GM12878 (cell line): Measurements from ENCODE around the gene MFSD1. TPM values are rescaled to one million over a fixed set of nuclear protein-coding genes. Genes with fewer than 3 reads are reported as not detected.

Experiments
- ATAC-seq: fragments of 200-7000 bp; cut with Tn5 transposase; 3 replicates; pipeline ENCODE4 v1.9.1; 2020; ENCODE audit warnings: mild to moderate bottlenecking, moderate library complexity
- BruUV-seq: library from RNA; stranded (reverse); fragments of 400-500 nt; replicated peaks from 2 replicates; lab custom pipeline; 2021; lab: Mats Ljungman, UMichigan
- CTCF ChIA-PET: fragments of 300-600 bp; sonication (Branson Sonifier 250); formaldehyde crosslinking; extraction: SDS; loops from one replicate; lab custom pipeline; 2021; ENCODE audit warnings: inconsistent platforms; lab: Yijun Ruan, JAX
- POLR2A ChIA-PET: fragments of 350-600 bp; formaldehyde crosslinking; extraction: SDS; loops from one replicate; lab custom pipeline; 2021; ENCODE audit warnings: inconsistent platforms; lab: Charles Lee
- RAD21 ChIA-PET: fragments of 300-600 bp; sonication (Branson Sonifier 250); formaldehyde crosslinking; loops from one replicate; lab custom pipeline; 2023; ENCODE audit warnings: antibody characterized with exemption; ENCODE audit not compliant: unreplicated experiment; lab: Charles Lee
- SMC1A ChIA-PET: fragments of 300-600 bp; sonication (Branson Sonifier 250); formaldehyde crosslinking; loops from one replicate; lab custom pipeline; 2023; ENCODE audit not compliant: unreplicated experiment, uncharacterized antibody; lab: Charles Lee
- DNase-seq: peaks from one replicate; pipeline ENCODE4 v3.0.0-alpha.2; 2011; ENCODE audit warnings: low read depth, low spot score
- FAIRE-seq: peaks from 3 replicates; lab custom pipeline; 2011; peaks lifted over from hg19 to GRCh38; lab: Jason Lieb, UNC
- H2AFZ ChIP-seq: 2 replicates; pipeline ENCODE4 v1.6.0; 2011; ENCODE audit warnings: low read depth, low read length, control low read depth; ENCODE audit not compliant: control insufficient read depth
- H3K27ac ChIP-seq: 2 replicates; pipeline ENCODE4 v1.5.1; 2011; ENCODE audit warnings: control low read depth; ENCODE audit not compliant: control insufficient read depth, insufficient read depth
- H3K27me3 ChIP-seq, 2 experiments: replicated peaks in 1 of 2; 2 replicates each; pipeline versions ENCODE4 v1.6.0 to v1.6.1; 2011; ENCODE audit warnings: low read length in 1 of 2; ENCODE audit not compliant: control insufficient read depth in 2 of 2, insufficient read depth in 2 of 2
- H3K36me3 ChIP-seq, 2 experiments: 2 replicates each; pipeline ENCODE4 v1.5.1; 2011; ENCODE audit warnings: low read length in 1 of 2; ENCODE audit not compliant: control insufficient read depth in 2 of 2, insufficient read depth in 2 of 2
- H3K4me1 ChIP-seq: 2 replicates; pipeline ENCODE4 v1.6.1; 2011; ENCODE audit warnings: mild to moderate bottlenecking, low read length, moderate library complexity, mixed read lengths; ENCODE audit not compliant: control insufficient read depth, insufficient read depth
- H3K4me2 ChIP-seq: 2 replicates; pipeline ENCODE4 v1.6.0; 2011; ENCODE audit warnings: control low read depth; ENCODE audit not compliant: control insufficient read depth, insufficient read depth
- H3K4me3 ChIP-seq: fragments of 200-600 bp; sonication (generic); 2 replicates; pipeline ENCODE4 v1.5.1; 2016
- H3K79me2 ChIP-seq: 2 replicates; pipeline ENCODE4 v1.6.0; 2011; ENCODE audit warnings: low read length; ENCODE audit not compliant: control insufficient read depth, insufficient read depth
- H3K9ac ChIP-seq: 2 replicates; pipeline ENCODE4 v1.8.0; 2011; ENCODE audit warnings: low read length, control low read depth, mixed read lengths; ENCODE audit not compliant: control insufficient read depth, insufficient read depth
- H3K9me3 ChIP-seq: replicated peaks from 3 replicates; pipeline ENCODE4 v1.5.1; 2011; ENCODE audit warnings: mild to moderate bottlenecking, low read length; ENCODE audit not compliant: control insufficient read depth, insufficient read depth
- H4K20me1 ChIP-seq: 2 replicates; pipeline ENCODE4 v1.6.0; 2011; ENCODE audit not compliant: control insufficient read depth, insufficient read depth
- BMI1 ChIP-seq: fragments of 450-650 bp; IDR thresholded peaks from 2 replicates; pipeline ENCODE4 v1.6.1; 2016; ENCODE audit warnings: mild to moderate bottlenecking, moderate library complexity, borderline replicate concordance
- CBX5 ChIP-seq: sonication (generic); IDR thresholded peaks from 2 replicates; pipeline ENCODE4 v1.6.1; 2016; ENCODE audit warnings: low read depth, moderate library complexity, mild to moderate bottlenecking, inconsistent platforms
- HDAC6 ChIP-seq: fragments of 200-600 bp; sonication (generic); IDR thresholded peaks from one replicate; pipeline ENCODE4 v1.8.0; 2017; ENCODE audit warnings: antibody characterized with exemption; ENCODE audit not compliant: unreplicated experiment
- IKZF2 ChIP-seq, 2 experiments: fragments of 450-650 bp; IDR thresholded peaks; 2 replicates each; pipeline ENCODE4 v1.6.1; 2017; ENCODE audit warnings: mild to moderate bottlenecking in 2 of 2, moderate library complexity in 2 of 2
- IRF4 ChIP-seq: IDR thresholded peaks from 2 replicates; pipeline ENCODE4 v1.6.1; 2011; ENCODE audit warnings: low read depth, low read length
- KAT2A ChIP-seq: conservative IDR thresholded peaks from 2 replicates; pipeline ENCODE4 v1.6.1; 2011; ENCODE audit warnings: low read depth, low read length; ENCODE audit not compliant: control insufficient read depth
- LARP7 ChIP-seq: fragments of 450-650 bp; IDR thresholded peaks from 2 replicates; pipeline ENCODE4 v1.6.1; 2017; ENCODE audit warnings: mild to moderate bottlenecking
- MAX ChIP-seq: IDR thresholded peaks from 2 replicates; pipeline ENCODE4 v1.6.1; 2012; ENCODE audit warnings: low read depth, low read length, improper control_type of control experiment
- NFYA ChIP-seq: IDR thresholded peaks from 2 replicates; pipeline ENCODE4 v1.6.1; 2011; ENCODE audit warnings: low read depth, mild to moderate bottlenecking, low read length, improper control_type of control experiment, borderline replicate concordance
- NFYB ChIP-seq: IDR thresholded peaks from 2 replicates; pipeline ENCODE4 v1.6.1; 2011; ENCODE audit warnings: low read depth, mild to moderate bottlenecking, low read length, improper control_type of control experiment, moderate library complexity; ENCODE audit not compliant: insufficient read depth
- NR2C2 ChIP-seq: IDR thresholded peaks from 2 replicates; pipeline ENCODE4 v1.6.1; 2011; ENCODE audit warnings: borderline replicate concordance, low read depth; ENCODE audit not compliant: control insufficient read depth, insufficient read length
- PBX3 ChIP-seq: IDR thresholded peaks from 2 replicates; pipeline ENCODE4 v1.6.1; 2011; ENCODE audit warnings: mild to moderate bottlenecking, low read depth, low read length, moderate library complexity; ENCODE audit not compliant: insufficient replicate concordance
- RB1 ChIP-seq: fragments of 450-650 bp; formaldehyde crosslinking; IDR thresholded peaks from 2 replicates; pipeline ENCODE4 v1.6.1; 2017; ENCODE audit warnings: mild to moderate bottlenecking, borderline replicate concordance
- RBBP5 ChIP-seq: fragments of 200-600 bp; sonication (generic); conservative IDR thresholded peaks from 2 replicates; pipeline ENCODE4 v1.6.1; 2016
- SPI1 ChIP-seq: IDR thresholded peaks from 2 replicates; pipeline ENCODE4 v1.6.1; 2011; ENCODE audit warnings: low read depth, mild to moderate bottlenecking, low read length, moderate library complexity, borderline replicate concordance; ENCODE audit not compliant: insufficient read depth
- STAT3 ChIP-seq: IDR thresholded peaks from 2 replicates; pipeline ENCODE4 v1.6.1; 2011; ENCODE audit warnings: low read depth, low read length, improper control_type of control experiment
- ZBTB33 ChIP-seq: fragments of 450-650 bp; IDR thresholded peaks from 2 replicates; pipeline ENCODE4 v1.6.1; 2017; ENCODE audit warnings: mild to moderate bottlenecking
- ZSCAN29 ChIP-seq: fragments of 450-650 bp; IDR thresholded peaks from 2 replicates; pipeline ENCODE4 v1.6.1; 2017; ENCODE audit warnings: mild to moderate bottlenecking, moderate library complexity
- WGBS: methylation state at CpG from one replicate; pipeline ENCODE4 v1.1.6; 2016; ENCODE audit warnings: low lambda C conversion rate; ENCODE audit not compliant: insufficient replicate concordance, insufficient coverage; ENCODE audit errors: missing lambda C conversion rate; 5-methylcytosine and 5-hydroxymethylcytosine counted together
- in situ Hi-C: fragments of 300-500 bp; cut with MboI; formaldehyde crosslinking; loops from 9 replicates; pipeline ENCODE4 v1.14.3; 2018; ENCODE audit warnings: mixed read lengths
- intact Hi-C: fragments of 100-400 bp; cut with micrococcal nuclease; formaldehyde crosslinking; loops from one replicate; pipeline ENCODE4 v1.14.2; 2022; ENCODE audit not compliant: unreplicated experiment
- polyA plus RNA-seq, 11 experiments: library from polyadenylated mRNA; depleted of rRNA in 4 of 11; unstranded in 6 of 11; stranded (reverse) in 5 of 11; fragments of >200 nt; fragmentation: Nextera tagmentation in 4 of 11; fragmentation: Illumina TruSeq in 1 of 11; extraction: Ambion mirVana in 4 of 11; extraction: Trizol in 1 of 11; gene quantifications; 1 replicate in 1 of 11; 2 replicates in 10 of 11; pipeline versions ENCODE4 v1.2.1 to v1.2.3, GENCODE V29; 2011 to 2016; ENCODE audit warnings: inconsistent platforms in 2 of 11, missing spikeins in 2 of 11, low read depth in 1 of 11
- total RNA-seq, 4 experiments: library from RNA; depleted of rRNA in 3 of 4; stranded (reverse); fragments of >200 nt in 3 of 4; fragmentation: Illumina TruSeq in 1 of 4; extraction: Trizol in 1 of 4; gene quantifications; 2 replicates each; pipeline versions ENCODE4 v1.2.1 to v1.2.3, GENCODE V29; 2013 to 2021

Gene MFSD1
- total and polyA plus RNA-seq, 10 of the 15 experiments (the other 5 are each of a cell fraction or from before 2014, with no cell fraction given): 7.3 to 41.7 (median 28.6) TPM

- ChIA-PET RAD21 (no interaction called here), CTCF (interaction anchor here (1.0 to 1.2 kb wide), 3 partner anchors 11 to 27 kb away, joined by 3 to 5 read pairs (median 3); no protein-coding TSS in a partner anchor), POLR2A (no interaction called here), SMC1A (no interaction called here)
- Histone ChIP-seq H3K27ac (no peak overlapping the region), H3K27me3 (no peaks in the 10 kb centered on the region), H2AFZ (no peak overlapping the region), H3K4me2 (no peak overlapping the region), H3K4me1 (no peaks in the 10 kb centered on the region), H3K9ac (no peak overlapping the region), H3K9me3 (no peaks in the 10 kb centered on the region), H3K4me3 (no peak overlapping the region), H3K36me3 (no peaks in the 10 kb centered on the region), H4K20me1 (no peaks in the 10 kb centered on the region), H3K79me2 (no peaks in the 10 kb centered on the region)
- intact Hi-C loops: no loop called here
- in situ Hi-C loops: no loop called here
- ATAC-seq (no peak), FAIRE-seq (no peak), DNase-seq (no peak)
- TF ChIP-seq PBX3 (no peak), LARP7 (no peak), NR2C2 (no peak), STAT3 (no peak), IKZF2 (IDR thresholded peaks at IDR 0.05) (no peak), KAT2A (no peak), CBX5 (no peak), ZBTB33 (no peak), ZSCAN29 (no peak), IRF4 (no peak), BMI1 (no peak), SPI1 (no peak), RB1 (no peak), RBBP5 (no peak), NFYA (no peak), MAX (no peak), HDAC6 (no peak), NFYB (no peak)
- BruUV-seq: no TSS peak
- WGBS: 85% methylated on average over 5 of the region's 5 CpGs
These were observed 48.0 kb upstream of the MFSD1 start for GRCh38 chr3:158753854-158754253.
